DOHH2 (cell line): ENCODE measurements around the gene ZC3H7A.

ENCODE experiments used
- EZH2phosphoT487 ChIP-seq: fragments of 200-600 bp; sonication (generic); IDR thresholded peaks from 2 replicates; pipeline ENCODE4 v1.6.1; 2017; ENCODE audit warnings: borderline replicate concordance, mild to moderate bottlenecking, antibody characterized with exemption, low read length, moderate library complexity, mixed read lengths
- TF ChIP-seq, protein P1 (sequence below): fragments of 200-600 bp; sonication (generic); IDR thresholded peaks from one replicate; pipeline ENCODE4 v1.5.1; 2014; ENCODE audit warnings: antibody characterized with exemption, mild to moderate bottlenecking, low read depth, low read length; ENCODE audit not compliant: poor library complexity, severe bottlenecking

- TF ChIP-seq, protein P1, sequence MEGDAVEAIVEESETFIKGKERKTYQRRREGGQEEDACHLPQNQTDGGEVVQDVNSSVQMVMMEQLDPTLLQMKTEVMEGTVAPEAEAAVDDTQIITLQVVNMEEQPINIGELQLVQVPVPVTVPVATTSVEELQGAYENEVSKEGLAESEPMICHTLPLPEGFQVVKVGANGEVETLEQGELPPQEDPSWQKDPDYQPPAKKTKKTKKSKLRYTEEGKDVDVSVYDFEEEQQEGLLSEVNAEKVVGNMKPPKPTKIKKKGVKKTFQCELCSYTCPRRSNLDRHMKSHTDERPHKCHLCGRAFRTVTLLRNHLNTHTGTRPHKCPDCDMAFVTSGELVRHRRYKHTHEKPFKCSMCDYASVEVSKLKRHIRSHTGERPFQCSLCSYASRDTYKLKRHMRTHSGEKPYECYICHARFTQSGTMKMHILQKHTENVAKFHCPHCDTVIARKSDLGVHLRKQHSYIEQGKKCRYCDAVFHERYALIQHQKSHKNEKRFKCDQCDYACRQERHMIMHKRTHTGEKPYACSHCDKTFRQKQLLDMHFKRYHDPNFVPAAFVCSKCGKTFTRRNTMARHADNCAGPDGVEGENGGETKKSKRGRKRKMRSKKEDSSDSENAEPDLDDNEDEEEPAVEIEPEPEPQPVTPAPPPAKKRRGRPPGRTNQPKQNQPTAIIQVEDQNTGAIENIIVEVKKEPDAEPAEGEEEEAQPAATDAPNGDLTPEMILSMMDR = no peak
- TF ChIP-seq EZH2phosphoT487 = no peak
Observed at GRCh38 chr16:11757671-11758545, 39.1 kb downstream of the ZC3H7A start.
